GM12878 (cell line): ENCODE results near the gene BPIFA1. TPM values are rescaled to one million over a fixed set of nuclear protein-coding genes. Genes with fewer than 3 reads are reported as not detected.

Source experiments
- CTCF ChIP-seq, 3 experiments: IDR thresholded peaks in 2 of 3; conservative IDR thresholded peaks in 1 of 3; 2 replicates each; pipeline ENCODE4 v1.5.1; 2011; ENCODE audit warnings: low read depth in 3 of 3, low read length in 3 of 3, mild to moderate bottlenecking in 3 of 3, control low read depth in 2 of 3, moderate library complexity in 2 of 3, inconsistent platforms in 1 of 3, mixed read lengths in 1 of 3; ENCODE audit not compliant: control insufficient read depth in 2 of 3, insufficient read depth in 1 of 3; ENCODE audit errors: extremely low read depth in 1 of 3
- FOS ChIP-seq: IDR thresholded peaks from 3 replicates; pipeline ENCODE4 v1.6.1; 2011; ENCODE audit warnings: borderline replicate concordance; ENCODE audit not compliant: insufficient read length; ENCODE audit errors: extremely low read depth
- POLR2AphosphoS2 ChIP-seq: IDR thresholded peaks from 2 replicates; pipeline ENCODE4 v1.6.1; 2011; ENCODE audit warnings: low read depth, mild to moderate bottlenecking, low read length, improper control_type of control experiment, moderate library complexity
- SP1 ChIP-seq: IDR thresholded peaks from one replicate; pipeline ENCODE4 v1.6.1; 2011; ENCODE audit warnings: low read depth, low read length
- USF2 ChIP-seq: IDR thresholded peaks from 2 replicates; pipeline ENCODE4 v1.6.1; 2011; ENCODE audit warnings: low read depth, low read length, improper control_type of control experiment, borderline replicate concordance
- ZNF687 ChIP-seq: fragments of 450-650 bp; IDR thresholded peaks from 2 replicates; pipeline ENCODE4 v1.6.1; 2017; ENCODE audit warnings: mild to moderate bottlenecking, moderate library complexity
- ZSCAN29 ChIP-seq: fragments of 450-650 bp; IDR thresholded peaks from 2 replicates; pipeline ENCODE4 v1.6.1; 2017; ENCODE audit warnings: mild to moderate bottlenecking, moderate library complexity
- polyA plus RNA-seq, 11 experiments: library from polyadenylated mRNA; depleted of rRNA in 4 of 11; unstranded in 6 of 11; stranded (reverse) in 5 of 11; fragments of >200 nt; fragmentation: Nextera tagmentation in 4 of 11; fragmentation: Illumina TruSeq in 1 of 11; extraction: Ambion mirVana in 4 of 11; extraction: Trizol in 1 of 11; gene quantifications; 1 replicate in 1 of 11; 2 replicates in 10 of 11; pipeline versions ENCODE4 v1.2.1 to v1.2.3, GENCODE V29; 2011 to 2016; ENCODE audit warnings: inconsistent platforms in 2 of 11, missing spikeins in 2 of 11, low read depth in 1 of 11
- total RNA-seq, 4 experiments: library from RNA; depleted of rRNA in 3 of 4; stranded (reverse); fragments of >200 nt in 3 of 4; fragmentation: Illumina TruSeq in 1 of 4; extraction: Trizol in 1 of 4; gene quantifications; 2 replicates each; pipeline versions ENCODE4 v1.2.1 to v1.2.3, GENCODE V29; 2013 to 2021

Gene BPIFA1
- total and polyA plus RNA-seq, 10 of the 15 experiments (the other 5 are each of a cell fraction or from before 2014, with no cell fraction given), result not detected

- TF ChIP-seq FOS (no peak), ZNF687 (no peak), POLR2AphosphoS2 (no peak), ZSCAN29 (no peak), SP1 (no peak), USF2 (no peak), CTCF (IDR thresholded peaks at IDR 0.05 in 2 of 3, conservative IDR thresholded peaks at IDR 0.05 in 1 of 3; ENCODE audit: control insufficient read depth in 2 of 3, extremely low read depth in 1 of 3, insufficient read depth in 1 of 3, low read depth in 3 of 3, low read length in 3 of 3) (no peak)
Observed at GRCh38 chr20:33240923-33241322, 5.1 kb downstream of the BPIFA1 start (continued).
